Loucy (cell line): ENCODE data around the gene NUP88.

Experiments used
- EZH2phosphoT487 ChIP-seq: fragments of 200-600 bp; IDR thresholded peaks from 2 replicates; pipeline ENCODE4 v1.6.1; 2018; ENCODE audit warnings: antibody characterized with exemption, mild to moderate bottlenecking, moderate library complexity, borderline replicate concordance
- TF ChIP-seq, protein P1 (sequence below): fragments of 200-600 bp; sonication (generic); conservative IDR thresholded peaks from 2 replicates; pipeline ENCODE4 v1.5.1; 2014; ENCODE audit warnings: mild to moderate bottlenecking, antibody characterized with exemption, low read length

DNA sequence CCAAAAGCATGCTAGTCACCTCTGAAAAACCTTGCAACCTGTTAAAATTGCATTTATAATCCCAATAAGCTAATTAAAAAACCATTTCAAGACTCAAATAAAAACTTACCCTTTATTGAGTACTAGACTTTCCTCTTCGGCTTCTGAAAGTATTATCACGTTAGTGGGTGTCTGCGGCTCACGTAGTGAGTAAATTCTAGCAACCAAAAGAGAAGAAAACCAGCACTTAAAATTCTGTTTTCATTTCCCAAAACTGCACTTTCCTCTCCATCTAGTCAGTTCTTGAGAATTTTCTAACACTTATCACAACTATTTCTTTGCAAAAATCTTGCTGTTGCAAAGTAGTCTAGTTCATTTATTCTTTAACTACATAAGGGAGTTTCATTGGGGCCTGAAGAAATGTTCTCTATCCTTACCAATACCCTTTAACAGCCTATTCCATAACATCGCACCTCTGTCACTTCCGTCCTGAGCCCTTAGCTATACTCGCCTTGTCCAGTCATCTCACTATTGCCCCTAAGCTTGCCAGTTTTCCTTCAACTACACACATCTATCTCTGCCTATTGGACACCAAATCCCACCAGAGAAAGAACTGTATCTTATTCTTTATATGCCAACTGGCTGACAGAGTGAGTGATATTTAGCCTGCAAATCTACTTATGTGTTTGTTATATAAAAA is 8.7 kb downstream of the NUP88 start:
- TF ChIP-seq, protein P1, sequence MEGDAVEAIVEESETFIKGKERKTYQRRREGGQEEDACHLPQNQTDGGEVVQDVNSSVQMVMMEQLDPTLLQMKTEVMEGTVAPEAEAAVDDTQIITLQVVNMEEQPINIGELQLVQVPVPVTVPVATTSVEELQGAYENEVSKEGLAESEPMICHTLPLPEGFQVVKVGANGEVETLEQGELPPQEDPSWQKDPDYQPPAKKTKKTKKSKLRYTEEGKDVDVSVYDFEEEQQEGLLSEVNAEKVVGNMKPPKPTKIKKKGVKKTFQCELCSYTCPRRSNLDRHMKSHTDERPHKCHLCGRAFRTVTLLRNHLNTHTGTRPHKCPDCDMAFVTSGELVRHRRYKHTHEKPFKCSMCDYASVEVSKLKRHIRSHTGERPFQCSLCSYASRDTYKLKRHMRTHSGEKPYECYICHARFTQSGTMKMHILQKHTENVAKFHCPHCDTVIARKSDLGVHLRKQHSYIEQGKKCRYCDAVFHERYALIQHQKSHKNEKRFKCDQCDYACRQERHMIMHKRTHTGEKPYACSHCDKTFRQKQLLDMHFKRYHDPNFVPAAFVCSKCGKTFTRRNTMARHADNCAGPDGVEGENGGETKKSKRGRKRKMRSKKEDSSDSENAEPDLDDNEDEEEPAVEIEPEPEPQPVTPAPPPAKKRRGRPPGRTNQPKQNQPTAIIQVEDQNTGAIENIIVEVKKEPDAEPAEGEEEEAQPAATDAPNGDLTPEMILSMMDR: no peak
- TF ChIP-seq EZH2phosphoT487: no peak
